HEK293 (cell line): ENCODE measurements around the gene CACNB2.

Experiments
- CTCF ChIA-PET: fragments of 350-600 bp; formaldehyde crosslinking; extraction: SDS; loops from one replicate; lab custom pipeline; 2021; ENCODE audit warnings: antibody characterized with exemption; lab: Yijun Ruan, JAX
- POLR2A ChIA-PET: fragments of 300-600 bp; formaldehyde crosslinking; extraction: SDS; loops from one replicate; lab custom pipeline; 2020; ENCODE audit warnings: antibody characterized with exemption, inconsistent platforms; lab: Yijun Ruan, JAX
- H3K27ac ChIP-seq: fragments of 200-500 bp; sonication (Bioruptor generic); 2 replicates; pipeline ENCODE4 v1.5.1; 2014; ENCODE audit warnings: low read depth, low read length, control low read depth, inconsistent platforms; ENCODE audit errors: extremely low read depth
- H3K36me3 ChIP-seq, 2 experiments: fragments of 200-500 bp in 1 of 2; sonication (Bioruptor generic) in 1 of 2; 1 replicate in 1 of 2; 2 replicates in 1 of 2; pipeline ENCODE4 v1.5.1; 2014 to 2017; ENCODE audit warnings: inconsistent platforms in 2 of 2, low read length in 2 of 2; ENCODE audit not compliant: control insufficient read depth in 2 of 2, insufficient read depth in 1 of 2
- H3K4me1 ChIP-seq: fragments of 200-500 bp; sonication (Bioruptor generic); 2 replicates; pipeline ENCODE4 v1.5.1; 2014; ENCODE audit warnings: mild to moderate bottlenecking, low read length, inconsistent platforms; ENCODE audit not compliant: control insufficient read depth, insufficient read depth
- H3K4me3 ChIP-seq: 2 replicates; pipeline ENCODE4 v1.5.1; 2011; ENCODE audit warnings: low read depth, mild to moderate bottlenecking, control low read depth, low read length, moderate library complexity
- H3K9me3 ChIP-seq: fragments of 200-500 bp; sonication (Bioruptor generic); 2 replicates; pipeline ENCODE4 v1.5.1; 2014; ENCODE audit warnings: low read depth, low read length, inconsistent platforms; ENCODE audit not compliant: control insufficient read depth, insufficient read depth
- GLIS2 ChIP-seq: fragments of 450-650 bp; formaldehyde crosslinking; IDR thresholded peaks from 2 replicates; pipeline ENCODE4 v1.5.1; 2016; ENCODE audit warnings: missing biosample characterization, missing genetic modification characterization
- KLF10 ChIP-seq: fragments of 450-650 bp; IDR thresholded peaks from 2 replicates; pipeline ENCODE4 v1.5.1; 2018; ENCODE audit warnings: missing biosample characterization, mild to moderate bottlenecking, missing genetic modification characterization
- KLF9 ChIP-seq: fragments of 450-650 bp; formaldehyde crosslinking; IDR thresholded peaks from 2 replicates; pipeline ENCODE4 v1.5.1; 2016; ENCODE audit warnings: missing biosample characterization, missing genetic modification characterization, low read depth
- SP3 ChIP-seq: fragments of 450-650 bp; formaldehyde crosslinking; IDR thresholded peaks from 2 replicates; pipeline ENCODE4 v1.5.1; 2016; ENCODE audit warnings: missing biosample characterization, missing genetic modification characterization
- ZBTB1 ChIP-seq: fragments of 450-650 bp; formaldehyde crosslinking; IDR thresholded peaks from 2 replicates; pipeline ENCODE4 v1.5.1; 2016; ENCODE audit warnings: missing biosample characterization, missing genetic modification characterization
- ZBTB8A ChIP-seq: fragments of 450-650 bp; formaldehyde crosslinking; IDR thresholded peaks from 2 replicates; pipeline ENCODE4 v1.5.1; 2016; ENCODE audit warnings: missing biosample characterization, missing genetic modification characterization
- ZNF10 ChIP-seq: fragments of 450-650 bp; formaldehyde crosslinking; IDR thresholded peaks from 2 replicates; pipeline ENCODE4 v1.5.1; 2017; ENCODE audit warnings: missing biosample characterization, missing genetic modification characterization
- ZNF140 ChIP-seq: fragments of 450-650 bp; formaldehyde crosslinking; IDR thresholded peaks from 2 replicates; pipeline ENCODE4 v1.5.1; 2016; ENCODE audit warnings: missing biosample characterization, missing genetic modification characterization
- ZNF155 ChIP-seq: fragments of 450-650 bp; formaldehyde crosslinking; IDR thresholded peaks from 2 replicates; pipeline ENCODE4 v1.5.1; 2016; ENCODE audit warnings: missing biosample characterization, missing genetic modification characterization
- ZNF157 ChIP-seq: fragments of 450-650 bp; formaldehyde crosslinking; IDR thresholded peaks from 2 replicates; pipeline ENCODE4 v1.5.1; 2016; ENCODE audit warnings: missing biosample characterization, missing genetic modification characterization
- ZNF175 ChIP-seq: fragments of 450-650 bp; formaldehyde crosslinking; IDR thresholded peaks from 2 replicates; pipeline ENCODE4 v1.5.1; 2016; ENCODE audit warnings: missing biosample characterization, missing genetic modification characterization
- ZNF24 ChIP-seq: fragments of 450-650 bp; formaldehyde crosslinking; IDR thresholded peaks from 2 replicates; pipeline ENCODE4 v1.5.1; 2016; ENCODE audit warnings: missing biosample characterization, missing genetic modification characterization
- ZNF266 ChIP-seq: fragments of 450-650 bp; formaldehyde crosslinking; IDR thresholded peaks from 2 replicates; pipeline ENCODE4 v1.5.1; 2016; ENCODE audit warnings: missing biosample characterization, missing genetic modification characterization, low read depth
- ZNF341 ChIP-seq: fragments of 450-650 bp; formaldehyde crosslinking; IDR thresholded peaks from 2 replicates; pipeline ENCODE4; 2016; ENCODE audit warnings: low read depth, missing biosample characterization, missing genetic modification characterization
- ZNF366 ChIP-seq: fragments of 450-650 bp; formaldehyde crosslinking; conservative IDR thresholded peaks from 2 replicates; pipeline ENCODE4 v1.5.1; 2016; ENCODE audit warnings: missing biosample characterization, missing genetic modification characterization
- ZNF558 ChIP-seq: fragments of 450-650 bp; formaldehyde crosslinking; IDR thresholded peaks from 2 replicates; pipeline ENCODE4 v1.5.1; 2016; ENCODE audit warnings: missing biosample characterization, missing genetic modification characterization
- ZNF600 ChIP-seq: fragments of 450-650 bp; formaldehyde crosslinking; IDR thresholded peaks from 2 replicates; pipeline ENCODE4 v1.5.1; 2016; ENCODE audit warnings: missing biosample characterization, missing genetic modification characterization
- ZNF654 ChIP-seq: fragments of 450-650 bp; formaldehyde crosslinking; IDR thresholded peaks from 2 replicates; pipeline ENCODE4 v1.5.1; 2016; ENCODE audit warnings: low read depth, missing biosample characterization, missing genetic modification characterization
- ZNF677 ChIP-seq: fragments of 450-650 bp; IDR thresholded peaks from 2 replicates; pipeline ENCODE4 v1.5.0; 2018; ENCODE audit warnings: missing biosample characterization, mild to moderate bottlenecking, missing genetic modification characterization, moderate library complexity
- ZNF76 ChIP-seq: fragments of 450-650 bp; formaldehyde crosslinking; IDR thresholded peaks from 2 replicates; pipeline ENCODE4; 2016; ENCODE audit warnings: low read depth, missing biosample characterization, missing genetic modification characterization, borderline replicate concordance
- ZSCAN30 ChIP-seq: fragments of 450-650 bp; IDR thresholded peaks from 2 replicates; pipeline ENCODE4 v1.5.1; 2018; ENCODE audit warnings: missing biosample characterization, mild to moderate bottlenecking, missing genetic modification characterization, moderate library complexity
- ZXDB ChIP-seq: fragments of 450-650 bp; formaldehyde crosslinking; IDR thresholded peaks from 2 replicates; pipeline ENCODE4 v1.5.1; 2016; ENCODE audit warnings: missing biosample characterization, missing genetic modification characterization
- TF ChIP-seq, protein P1 (sequence below): fragments of 450-650 bp; formaldehyde crosslinking; IDR thresholded peaks from 2 replicates; pipeline ENCODE4 v1.5.1; 2016; ENCODE audit warnings: missing biosample characterization, missing genetic modification characterization, borderline replicate concordance
- TF ChIP-seq, protein P2 (sequence below): fragments of 450-650 bp; formaldehyde crosslinking; IDR thresholded peaks from 2 replicates; pipeline ENCODE4 v1.5.1; 2016; ENCODE audit warnings: missing biosample characterization, missing genetic modification characterization
- TF ChIP-seq, protein P3 (sequence below): fragments of 450-650 bp; formaldehyde crosslinking; IDR thresholded peaks from 2 replicates; pipeline ENCODE4 v1.5.1; 2016; ENCODE audit warnings: missing biosample characterization, missing genetic modification characterization
- TF ChIP-seq, protein P4 (sequence below): fragments of 450-650 bp; formaldehyde crosslinking; IDR thresholded peaks from 2 replicates; pipeline ENCODE4 v1.5.1; 2016; ENCODE audit warnings: missing biosample characterization, missing genetic modification characterization

The CACNB2 gene

DNA sequence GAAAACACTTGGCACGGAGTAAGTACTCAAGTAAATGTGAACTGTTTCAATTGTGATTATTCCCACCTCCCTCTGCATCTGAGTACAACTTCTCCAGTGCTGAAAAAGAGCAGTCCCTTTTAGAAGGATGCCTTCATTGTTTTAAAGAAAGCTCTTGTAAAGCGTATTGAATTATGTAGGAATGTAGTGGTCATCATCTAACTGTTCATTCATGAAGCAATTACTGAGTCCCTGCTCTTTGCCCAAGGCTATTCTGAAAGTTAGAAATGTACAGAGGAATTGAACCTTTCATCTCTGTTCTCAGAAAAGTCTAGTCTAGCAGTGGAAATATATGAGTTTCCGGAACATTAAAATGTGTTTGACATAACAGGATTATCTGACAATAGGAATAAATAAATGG, 127.8 kb downstream of the CACNB2 start:
- no peak for TF ChIP-seq ZNF677 (tag by site-specific recombination)
- no peak for TF ChIP-seq SP3 (tag by site-specific recombination)
- TF ChIP-seq ZNF157: no peak
- no peak for TF ChIP-seq ZNF24 (tag by site-specific recombination)
- no peak for TF ChIP-seq ZNF341 (tag by site-specific recombination)
- no peak for TF ChIP-seq ZNF10 (tag by site-specific recombination)
- no peak for TF ChIP-seq ZNF654 (tag by site-specific recombination)
- POLR2A ChIA-PET: no interaction called here
- CTCF ChIA-PET: no interaction called here
- Histone ChIP-seq H3K4me1 (no peaks in the 10 kb centered on the region), H3K4me3 (no peak overlapping the region), H3K9me3 (no peaks in the 10 kb centered on the region), H3K27ac (no peak overlapping the region), H3K36me3 (no peaks in the 10 kb centered on the region)

DNA sequence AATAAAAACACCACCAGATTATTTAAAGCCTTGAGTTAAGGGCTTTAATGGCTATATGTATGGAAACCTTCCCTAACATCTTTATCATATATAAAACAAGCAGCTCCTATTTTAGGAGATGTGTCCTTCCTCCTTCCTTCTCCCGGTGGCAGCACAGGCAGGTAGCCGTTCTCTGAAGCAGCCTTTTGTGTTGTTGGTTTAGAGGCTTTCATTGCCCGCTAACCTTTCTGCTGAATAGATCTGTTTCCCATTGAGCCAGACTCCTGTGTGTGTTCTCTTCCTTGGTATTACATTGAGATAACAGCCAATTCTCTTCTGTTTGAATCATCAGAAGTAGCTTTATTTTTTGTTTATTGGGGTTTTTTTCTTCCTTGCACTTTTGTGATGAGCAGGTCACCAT, 131.3 kb downstream of the CACNB2 start:
- ChIA-PET POLR2A (no interaction called here), CTCF (interaction anchor here (0.7 kb wide), 1 partner anchor 1520 kb away, joined by 3 read pairs; no protein-coding TSS in a partner anchor)
- H3K27ac ChIP-seq: no peak overlapping the region
- no peak for TF ChIP-seq ZNF155 (tag by site-specific recombination)
- TF ChIP-seq ZNF266 (tag by site-specific recombination): no peak
- TF ChIP-seq KLF9: no peak
- TF ChIP-seq, protein P1, sequence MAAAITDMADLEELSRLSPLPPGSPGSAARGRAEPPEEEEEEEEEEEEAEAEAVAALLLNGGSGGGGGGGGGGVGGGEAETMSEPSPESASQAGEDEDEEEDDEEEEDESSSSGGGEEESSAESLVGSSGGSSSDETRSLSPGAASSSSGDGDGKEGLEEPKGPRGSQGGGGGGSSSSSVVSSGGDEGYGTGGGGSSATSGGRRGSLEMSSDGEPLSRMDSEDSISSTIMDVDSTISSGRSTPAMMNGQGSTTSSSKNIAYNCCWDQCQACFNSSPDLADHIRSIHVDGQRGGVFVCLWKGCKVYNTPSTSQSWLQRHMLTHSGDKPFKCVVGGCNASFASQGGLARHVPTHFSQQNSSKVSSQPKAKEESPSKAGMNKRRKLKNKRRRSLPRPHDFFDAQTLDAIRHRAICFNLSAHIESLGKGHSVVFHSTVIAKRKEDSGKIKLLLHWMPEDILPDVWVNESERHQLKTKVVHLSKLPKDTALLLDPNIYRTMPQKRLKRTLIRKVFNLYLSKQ (tag by site-specific recombination): no peak
- TF ChIP-seq, protein P2, sequence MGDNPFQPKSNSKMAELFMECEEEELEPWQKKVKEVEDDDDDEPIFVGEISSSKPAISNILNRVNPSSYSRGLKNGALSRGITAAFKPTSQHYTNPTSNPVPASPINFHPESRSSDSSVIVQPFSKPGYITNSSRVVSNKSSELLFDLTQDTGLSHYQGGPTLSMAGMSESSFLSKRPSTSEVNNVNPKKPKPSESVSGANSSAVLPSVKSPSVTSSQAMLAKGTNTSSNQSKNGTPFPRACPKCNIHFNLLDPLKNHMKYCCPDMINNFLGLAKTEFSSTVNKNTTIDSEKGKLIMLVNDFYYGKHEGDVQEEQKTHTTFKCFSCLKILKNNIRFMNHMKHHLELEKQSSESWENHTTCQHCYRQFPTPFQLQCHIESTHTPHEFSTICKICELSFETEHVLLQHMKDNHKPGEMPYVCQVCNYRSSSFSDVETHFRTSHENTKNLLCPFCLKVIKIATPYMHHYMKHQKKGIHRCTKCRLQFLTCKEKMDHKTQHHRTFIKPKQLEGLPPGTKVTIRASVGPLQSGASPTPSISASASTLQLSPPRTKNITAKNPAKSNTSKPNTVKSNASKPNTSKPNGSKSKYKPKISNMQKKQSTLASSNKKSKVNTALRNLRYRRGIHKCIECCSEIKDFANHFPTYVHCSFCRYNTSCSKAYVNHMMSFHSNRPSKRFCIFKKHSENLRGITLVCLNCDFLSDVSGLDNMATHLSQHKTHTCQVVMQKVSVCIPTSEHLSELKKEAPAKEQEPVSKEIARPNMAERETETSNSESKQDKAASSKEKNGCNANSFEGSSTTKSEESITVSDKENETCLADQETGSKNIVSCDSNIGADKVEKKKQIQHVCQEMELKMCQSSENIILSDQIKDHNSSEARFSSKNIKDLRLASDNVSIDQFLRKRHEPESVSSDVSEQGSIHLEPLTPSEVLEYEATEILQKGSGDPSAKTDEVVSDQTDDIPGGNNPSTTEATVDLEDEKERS (tag by site-specific recombination): no peak
- no peak for TF ChIP-seq ZSCAN30 (tag by site-specific recombination)
- TF ChIP-seq ZNF175 (tag by site-specific recombination): no peak
- no peak for TF ChIP-seq ZNF140 (tag by site-specific recombination)
- TF ChIP-seq ZNF558 (tag by site-specific recombination): no peak
- H3K4me1 ChIP-seq: no peaks in the 10 kb centered on the region
- no peak overlapping the region for H3K4me3 ChIP-seq
- no peaks in the 10 kb centered on the region for H3K9me3 ChIP-seq
- H3K36me3 ChIP-seq: no peaks in the 10 kb centered on the region

DNA sequence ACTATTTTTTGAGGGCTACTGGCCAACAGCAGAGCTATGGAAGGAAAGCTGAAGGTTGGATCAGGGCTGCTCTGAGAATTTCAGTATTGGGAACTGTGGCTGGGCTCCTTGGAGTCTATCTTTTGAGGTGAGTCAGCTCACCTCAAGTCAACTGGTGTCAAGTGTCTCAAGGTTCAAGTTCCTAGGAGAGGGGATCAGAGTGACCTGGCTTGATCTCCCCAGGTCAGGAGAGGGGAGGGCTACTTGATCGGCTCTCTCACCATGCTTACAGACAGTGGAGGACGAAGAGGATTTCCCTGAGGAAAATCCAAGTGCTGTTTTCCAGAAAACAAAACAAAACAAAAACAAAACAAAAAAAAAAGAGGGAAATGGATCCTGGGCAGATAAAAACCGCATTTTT, 132.8 kb downstream of the CACNB2 start:
- Histone ChIP-seq H3K9me3 (no peaks in the 10 kb centered on the region), H3K4me1 (no peaks in the 10 kb centered on the region), H3K27ac (no peak overlapping the region), H3K4me3 (no peak overlapping the region), H3K36me3 (no peaks in the 10 kb centered on the region)
- CTCF ChIA-PET: no interaction called here
- POLR2A ChIA-PET: no interaction called here
- TF ChIP-seq, protein P3, sequence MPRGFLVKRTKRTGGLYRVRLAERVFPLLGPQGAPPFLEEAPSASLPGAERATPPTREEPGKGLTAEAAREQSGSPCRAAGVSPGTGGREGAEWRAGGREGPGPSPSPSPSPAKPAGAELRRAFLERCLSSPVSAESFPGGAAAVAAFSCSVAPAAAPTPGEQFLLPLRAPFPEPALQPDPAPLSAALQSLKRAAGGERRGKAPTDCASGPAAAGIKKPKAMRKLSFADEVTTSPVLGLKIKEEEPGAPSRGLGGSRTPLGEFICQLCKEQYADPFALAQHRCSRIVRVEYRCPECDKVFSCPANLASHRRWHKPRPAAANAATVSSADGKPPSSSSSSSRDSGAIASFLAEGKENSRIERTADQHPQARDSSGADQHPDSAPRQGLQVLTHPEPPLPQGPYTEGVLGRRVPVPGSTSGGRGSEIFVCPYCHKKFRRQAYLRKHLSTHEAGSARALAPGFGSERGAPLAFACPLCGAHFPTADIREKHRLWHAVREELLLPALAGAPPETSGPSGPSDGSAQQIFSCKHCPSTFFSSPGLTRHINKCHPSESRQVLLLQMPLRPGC (tag by site-specific recombination): no peak
- TF ChIP-seq GLIS2 (no peak), KLF10 (tag by site-specific recombination) (no peak), ZNF600 (tag by site-specific recombination) (no peak), ZNF366 (tag by site-specific recombination) (no peak), ZBTB8A (tag by site-specific recombination) (no peak), ZBTB1 (tag by site-specific recombination) (no peak), ZXDB (tag by site-specific recombination) (no peak), ZNF76 (tag by site-specific recombination) (no peak)
- TF ChIP-seq, protein P4, sequence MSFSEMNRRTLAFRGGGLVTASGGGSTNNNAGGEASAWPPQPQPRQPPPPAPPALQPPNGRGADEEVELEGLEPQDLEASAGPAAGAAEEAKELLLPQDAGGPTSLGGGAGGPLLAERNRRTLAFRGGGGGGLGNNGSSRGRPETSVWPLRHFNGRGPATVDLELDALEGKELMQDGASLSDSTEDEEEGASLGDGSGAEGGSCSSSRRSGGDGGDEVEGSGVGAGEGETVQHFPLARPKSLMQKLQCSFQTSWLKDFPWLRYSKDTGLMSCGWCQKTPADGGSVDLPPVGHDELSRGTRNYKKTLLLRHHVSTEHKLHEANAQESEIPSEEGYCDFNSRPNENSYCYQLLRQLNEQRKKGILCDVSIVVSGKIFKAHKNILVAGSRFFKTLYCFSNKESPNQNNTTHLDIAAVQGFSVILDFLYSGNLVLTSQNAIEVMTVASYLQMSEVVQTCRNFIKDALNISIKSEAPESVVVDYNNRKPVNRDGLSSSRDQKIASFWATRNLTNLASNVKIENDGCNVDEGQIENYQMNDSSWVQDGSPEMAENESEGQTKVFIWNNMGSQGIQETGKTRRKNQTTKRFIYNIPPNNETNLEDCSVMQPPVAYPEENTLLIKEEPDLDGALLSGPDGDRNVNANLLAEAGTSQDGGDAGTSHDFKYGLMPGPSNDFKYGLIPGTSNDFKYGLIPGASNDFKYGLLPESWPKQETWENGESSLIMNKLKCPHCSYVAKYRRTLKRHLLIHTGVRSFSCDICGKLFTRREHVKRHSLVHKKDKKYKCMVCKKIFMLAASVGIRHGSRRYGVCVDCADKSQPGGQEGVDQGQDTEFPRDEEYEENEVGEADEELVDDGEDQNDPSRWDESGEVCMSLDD (tag by site-specific recombination): no peak
